Keratinocyte (primary cell): Measurements from ENCODE around the gene NOL12. TPM values are rescaled to one million over a fixed set of nuclear protein-coding genes. Genes with fewer than 3 reads are reported as not detected.

Experiments
- DNase-seq: peaks from one replicate; pipeline ENCODE4 v3.0.0-alpha.2; 2011; ENCODE audit warnings: low read depth, missing footprints, low spot score
- FAIRE-seq: peaks from 2 replicates; lab custom pipeline; 2011; peaks lifted over from hg19 to GRCh38; lab: Jason Lieb, UNC
- H2AFZ ChIP-seq: 2 replicates; pipeline ENCODE4 v1.6.0; 2012; ENCODE audit warnings: low read length, control low read depth, inconsistent platforms; ENCODE audit not compliant: control insufficient read depth
- H3K27ac ChIP-seq: 2 replicates; pipeline ENCODE4 v1.5.1; 2011; ENCODE audit warnings: low read length; ENCODE audit not compliant: control insufficient read depth, insufficient read depth
- H3K27me3 ChIP-seq: 3 replicates; pipeline ENCODE4 v1.6.0; 2011; ENCODE audit warnings: low read length; ENCODE audit not compliant: control insufficient read depth, insufficient read depth; ENCODE audit errors: extremely low read depth
- H3K36me3 ChIP-seq, 2 experiments: 2 replicates in 1 of 2; 3 replicates in 1 of 2; pipeline ENCODE4 v1.5.1; 2011; ENCODE audit warnings: low read length in 2 of 2, mild to moderate bottlenecking in 1 of 2; ENCODE audit not compliant: control insufficient read depth in 2 of 2, insufficient read depth in 2 of 2; ENCODE audit errors: extremely low read depth in 1 of 2
- H3K4me1 ChIP-seq: 3 replicates; pipeline ENCODE4 v1.5.1; 2011; ENCODE audit warnings: low read length; ENCODE audit not compliant: control insufficient read depth, insufficient read depth; ENCODE audit errors: extremely low read depth
- H3K4me2 ChIP-seq: 3 replicates; pipeline ENCODE4 v1.6.0; 2011; ENCODE audit warnings: low read depth, low read length; ENCODE audit not compliant: control insufficient read depth, insufficient read depth; ENCODE audit errors: extremely low read depth
- H3K4me3 ChIP-seq, 3 experiments: fragments of 200-600 bp in 1 of 3; sonication (generic) in 1 of 3; 2 replicates in 2 of 3; 3 replicates in 1 of 3; pipeline ENCODE4 v1.5.1; 2011 to 2016; ENCODE audit warnings: low read length in 3 of 3, mild to moderate bottlenecking in 3 of 3, control low read depth in 2 of 3, inconsistent platforms in 1 of 3, low read depth in 1 of 3, mixed read lengths in 1 of 3, mixed run types in 1 of 3, moderate library complexity in 1 of 3; ENCODE audit not compliant: control insufficient read depth in 2 of 3, insufficient read depth in 2 of 3; ENCODE audit errors: extremely low read depth in 1 of 3
- H3K79me2 ChIP-seq: 2 replicates; pipeline ENCODE4 v1.6.0; 2012; ENCODE audit warnings: low read length; ENCODE audit not compliant: control insufficient read depth, insufficient read depth
- H3K9ac ChIP-seq: 3 replicates; pipeline ENCODE4 v1.6.0; 2011; ENCODE audit warnings: low read length; ENCODE audit not compliant: control insufficient read depth, insufficient read depth; ENCODE audit errors: extremely low read depth
- H3K9me1 ChIP-seq: 3 replicates; pipeline ENCODE4 v1.6.0; 2011; ENCODE audit warnings: low read length; ENCODE audit not compliant: control insufficient read depth, insufficient read depth; ENCODE audit errors: extremely low read depth
- H3K9me3 ChIP-seq: 2 replicates; pipeline ENCODE4 v1.5.1; 2012; ENCODE audit warnings: low read depth, low read length; ENCODE audit not compliant: control insufficient read depth
- H4K20me1 ChIP-seq: 3 replicates; pipeline ENCODE4 v1.6.0; 2011; ENCODE audit warnings: low read length; ENCODE audit not compliant: control insufficient read depth, insufficient read depth; ENCODE audit errors: extremely low read depth
- CTCF ChIP-seq, 3 experiments: IDR thresholded peaks in 1 of 3; conservative IDR thresholded peaks in 1 of 3; optimal IDR thresholded peaks in 1 of 3; 2 replicates in 2 of 3; 3 replicates in 1 of 3; pipeline versions ENCODE3 to v1.5.1; 2011; ENCODE audit warnings: low read length in 3 of 3, mild to moderate bottlenecking in 3 of 3, moderate library complexity in 2 of 3, control low read depth in 1 of 3, inconsistent platforms in 1 of 3; ENCODE audit not compliant: insufficient read depth in 2 of 3; ENCODE audit errors: extremely low read depth in 1 of 3
- EZH2 ChIP-seq: IDR thresholded peaks from one replicate; pipeline ENCODE4 v1.6.1; 2012; ENCODE audit warnings: inconsistent platforms, mild to moderate bottlenecking, low read length, moderate library complexity
- dilution Hi-C: fragments of 300-500 bp; cut with MboI; formaldehyde crosslinking; loops from one replicate; pipeline ENCODE4 v1.7.0; 2020; ENCODE audit warnings: low sequenced_read_pairs; ENCODE audit not compliant: extremely low pct_ligation_motif_present
- polyA plus RNA-seq, 5 experiments: library from polyadenylated mRNA; depleted of rRNA in 3 of 5; stranded (reverse) in 3 of 5; stranded (forward) in 1 of 5; unstranded in 1 of 5; fragments of >200 nt; gene quantifications; 1 replicate in 1 of 5; 2 replicates in 3 of 5; 3 replicates in 1 of 5; pipeline versions ENCODE4 v1.2.1 to v1.2.3, GENCODE V29; 2011 to 2012; ENCODE audit warnings: missing spikeins in 2 of 5, low read depth in 1 of 5, low replicate concordance in 1 of 5

The NOL12 gene
- polyA plus RNA-seq, 1 donor (not counting 4 experiments of a cell fraction or from before 2014, with no cell fraction given) = 23.8 TPM

DNA sequence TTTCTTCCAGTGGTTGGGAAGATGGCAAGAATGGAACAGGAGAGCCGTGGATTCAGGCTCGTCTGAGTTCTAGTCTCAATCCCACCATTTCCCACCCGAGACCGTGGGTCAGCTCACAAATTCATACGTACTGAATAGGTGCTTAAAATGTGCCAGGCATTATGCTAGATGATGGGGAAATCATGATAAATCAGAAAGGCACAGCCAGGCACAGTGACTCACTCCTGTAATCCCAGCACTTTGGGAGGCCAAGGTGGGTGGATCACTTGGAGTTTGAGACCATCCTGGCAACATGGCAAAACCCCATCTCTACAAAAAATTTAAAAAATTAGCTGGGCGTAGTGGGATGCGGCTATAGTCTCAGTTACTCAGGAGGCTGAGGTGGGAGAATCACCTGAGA, 17.8 kb downstream of the NOL12 start:
- Histone ChIP-seq H3K27me3 (no peaks in the 10 kb centered on the region), H4K20me1 (no peaks in the 10 kb centered on the region), H3K9me3 (no peaks in the 10 kb centered on the region), H3K4me2 (no peak overlapping the region), H3K36me3 (no peaks in the 10 kb centered on the region), H3K79me2 (no peaks in the 10 kb centered on the region), H3K4me3 (no peak overlapping the region), H3K9ac (no peak overlapping the region), H3K27ac (no peak overlapping the region), H2AFZ (no peak overlapping the region), H3K4me1 (peaks cover under 1% of the 10 kb centered on the region), H3K9me1 (no peaks in the 10 kb centered on the region)
- no peak for DNase-seq
- FAIRE-seq = no peak
- dilution Hi-C loops = no loop called here
- TF ChIP-seq EZH2 = no peak
- no peak for TF ChIP-seq CTCF (optimal IDR thresholded peaks at IDR 0.05 in 1 of 3, IDR thresholded peaks at IDR 0.05 in 1 of 3, conservative IDR thresholded peaks at IDR 0.05 in 1 of 3; ENCODE audit: extremely low read depth in 1 of 3, insufficient read depth in 2 of 3, low read length in 3 of 3)

- H3K9me1 ChIP-seq = no peaks in the 10 kb centered on the region
- H3K4me1 ChIP-seq = no peaks in the 10 kb centered on the region
- no peaks in the 10 kb centered on the region for H3K79me2 ChIP-seq
- H3K9me3 ChIP-seq = no peaks in the 10 kb centered on the region
- H3K4me3 ChIP-seq = no peak overlapping the region
- DNase-seq = no peak
- H3K4me2 ChIP-seq = no peak overlapping the region
- no peak for FAIRE-seq
- dilution Hi-C loops = no loop called here
- no peak overlapping the region for H2AFZ ChIP-seq
- TF ChIP-seq CTCF (optimal IDR thresholded peaks at IDR 0.05 in 1 of 3, IDR thresholded peaks at IDR 0.05 in 1 of 3, conservative IDR thresholded peaks at IDR 0.05 in 1 of 3; ENCODE audit: extremely low read depth in 1 of 3, insufficient read depth in 2 of 3, low read length in 3 of 3) (no peak), EZH2 (no peak)
- no peak overlapping the region for H3K9ac ChIP-seq
- H4K20me1 ChIP-seq = no peaks in the 10 kb centered on the region
- no peak overlapping the region for H3K27ac ChIP-seq
- no peaks in the 10 kb centered on the region for H3K36me3 ChIP-seq
- no peaks in the 10 kb centered on the region for H3K27me3 ChIP-seq
These were observed 18.5 kb downstream of the NOL12 start for GRCh38 chr22:37704645-37705044.
